MG63 (cell line): ENCODE results near the gene CDC5L. TPM values are rescaled to one million over a fixed set of nuclear protein-coding genes. Genes with fewer than 3 reads are reported as not detected.
A peak's percentile ranks its signal among the peaks of the same experiment; 100 is the strongest.
"Not testable (repeated sequence)": the region's sequence is repeated elsewhere in the genome, so short reads cannot be mapped to it uniquely, and the experiment has no call there.

Experiments used
- DNase-seq: peaks from one replicate; pipeline ENCODE4 v3.0.0-alpha.2; 2020
- H3K27me3 ChIP-seq: fragments of 250-450 bp; sonication (Bioruptor Pico); 2 replicates; pipeline ENCODE4 v1.5.1; 2020; ENCODE audit warnings: mild to moderate bottlenecking, moderate library complexity
- H3K36me3 ChIP-seq: fragments of 250-450 bp; sonication (Bioruptor Pico); 2 replicates; pipeline ENCODE4 v1.5.1; 2020; ENCODE audit warnings: mild to moderate bottlenecking, moderate library complexity
- H3K4me3 ChIP-seq: fragments of 250-450 bp; sonication (Bioruptor Pico); 2 replicates; pipeline ENCODE4 v1.5.1; 2020; ENCODE audit warnings: mild to moderate bottlenecking, moderate library complexity
- H3K9me3 ChIP-seq: fragments of 250-450 bp; sonication (Bioruptor Pico); 2 replicates; pipeline ENCODE4 v1.5.1; 2020; ENCODE audit warnings: mild to moderate bottlenecking, moderate library complexity
- total RNA-seq: library from RNA; depleted of rRNA; stranded (reverse); fragments of >200 nt; shearing (Covaris generic); gene quantifications from 2 replicates; pipeline ENCODE4 v1.2.3, GENCODE V29; 2014; ENCODE audit warnings: low replicate concordance

CDC5L gene
- total RNA-seq, 1 experiment from 2014 or later: 89.6 TPM

DNA sequence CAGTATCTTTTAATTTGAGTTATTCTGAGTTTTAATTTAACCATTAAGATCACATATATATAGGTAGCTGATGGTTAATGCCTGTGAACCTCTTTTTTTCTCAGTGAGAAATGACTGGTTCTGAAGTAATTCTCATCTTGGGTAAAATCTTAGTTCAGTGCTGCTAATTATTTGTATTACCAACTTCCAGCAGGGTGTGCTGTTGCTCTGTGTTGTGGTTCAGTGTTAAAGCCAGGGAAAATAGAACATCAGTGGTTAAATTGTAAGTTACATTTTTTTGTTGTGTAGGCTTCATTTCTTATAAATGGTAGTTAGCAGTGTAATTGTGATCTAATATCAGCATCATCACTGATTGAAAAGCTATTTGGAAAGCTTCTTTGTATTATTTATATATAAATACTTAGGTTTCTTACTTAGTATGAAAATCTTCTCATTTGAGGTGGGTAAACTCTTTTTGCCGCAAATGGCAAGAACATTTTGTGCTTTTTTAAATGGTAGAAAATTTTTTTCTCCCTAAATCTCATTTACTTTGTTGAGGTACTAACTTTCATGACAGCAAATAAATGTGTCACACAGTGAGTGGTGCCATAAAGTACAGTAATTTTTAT, 43.7 kb downstream of the CDC5L start:
- no peaks in the 10 kb centered on the region for H3K27me3 ChIP-seq
- peaks cover 91% of the 10 kb centered on the region for H3K36me3 ChIP-seq
- no peak overlapping the region for H3K4me3 ChIP-seq
- DNase-seq: peak; percentile 66
- no peaks in the 10 kb centered on the region for H3K9me3 ChIP-seq

GRCh38 chr6:44432227-44432626, 44.7 kb downstream of the CDC5L start:
- Histone ChIP-seq H3K27me3 (no peaks in the 10 kb centered on the region), H3K36me3 (peaks cover 90% of the 10 kb centered on the region), H3K9me3 (no peaks in the 10 kb centered on the region), H3K4me3 (no peak overlapping the region)
- DNase-seq: no peak

GRCh38 chr6:44432726-44433125, 45.2 kb downstream of the CDC5L start:
- Histone ChIP-seq H3K4me3 (no peak overlapping the region), H3K27me3 (no peaks in the 10 kb centered on the region), H3K9me3 (no peaks in the 10 kb centered on the region), H3K36me3 (peaks cover 90% of the 10 kb centered on the region)
- DNase-seq: no peak

DNA sequence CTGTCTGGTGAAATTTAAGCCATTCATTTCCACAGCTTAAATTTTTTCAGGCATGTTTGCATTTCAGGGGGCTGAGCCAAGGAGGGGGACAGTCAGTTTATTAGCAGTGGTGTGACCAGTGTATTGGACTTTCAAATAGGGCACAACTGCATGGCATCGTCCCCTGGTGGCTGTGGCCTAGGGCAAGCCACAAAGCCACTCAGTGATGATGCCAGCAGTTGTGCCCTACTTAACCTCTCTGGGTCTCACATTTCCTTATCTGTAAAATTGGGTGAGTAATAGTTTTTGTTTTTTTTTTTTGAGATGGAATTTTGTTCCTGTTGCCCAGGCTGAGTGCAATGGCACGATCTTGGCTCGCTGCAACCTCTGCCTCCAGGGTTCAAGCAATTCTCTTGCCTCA, 48.0 kb downstream of the CDC5L start:
- no peak for DNase-seq
- Histone ChIP-seq H3K9me3 (peaks cover 7% of the 10 kb centered on the region; the same call in 1 of the 2 replicates), H3K4me3 (no peak overlapping the region), H3K27me3 (no peaks in the 10 kb centered on the region), H3K36me3 (peaks cover 93% of the 10 kb centered on the region)

- Histone ChIP-seq H3K36me3 (peaks cover 93% of the 10 kb centered on the region), H3K9me3 (peaks cover 34% of the 10 kb centered on the region), H3K4me3 (no peak overlapping the region), H3K27me3 (no peaks in the 10 kb centered on the region)
- DNase-seq: no peak
These were observed 51.3 kb downstream of the CDC5L start for GRCh38 chr6:44438827-44439226.

DNA sequence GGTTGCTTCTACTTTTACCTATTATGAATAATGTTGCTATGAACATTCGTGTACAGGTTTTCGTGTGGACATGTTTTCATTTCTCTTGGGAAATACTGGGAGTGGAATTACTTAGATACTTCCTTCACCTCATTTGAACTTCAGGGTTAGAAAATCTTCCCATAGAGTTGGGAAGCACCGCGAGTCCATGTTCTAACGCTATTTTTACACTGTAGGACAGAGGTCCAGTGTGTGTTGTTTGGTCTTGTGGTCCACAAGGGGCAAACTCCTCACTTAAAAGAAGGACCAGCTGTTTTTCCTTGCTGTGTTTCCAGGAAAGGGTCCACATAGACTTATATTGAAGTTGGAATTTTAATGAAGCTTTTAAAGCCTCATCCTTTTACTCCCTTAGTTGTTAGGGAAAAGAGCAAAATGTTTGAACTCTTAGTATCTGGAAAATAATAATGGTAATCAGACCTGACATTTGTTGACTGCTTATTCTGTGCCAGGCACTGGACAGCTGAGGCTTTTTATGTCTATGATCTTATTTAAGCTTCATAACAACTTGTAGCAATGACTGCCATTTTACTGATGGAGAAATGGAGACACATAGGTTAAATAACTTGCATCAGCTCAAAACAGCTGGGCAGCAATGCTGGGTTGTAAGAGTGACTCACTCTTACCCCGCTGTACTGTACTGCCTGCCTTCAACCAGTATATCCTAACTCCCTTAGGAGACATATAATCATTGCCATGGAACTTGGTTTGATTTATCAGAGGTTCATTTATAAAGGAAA, 52.0 kb downstream of the CDC5L start:
- Histone ChIP-seq H3K36me3 (peaks cover 93% of the 10 kb centered on the region), H3K27me3 (no peaks in the 10 kb centered on the region), H3K9me3 (peaks cover 34% of the 10 kb centered on the region), H3K4me3 (no peak overlapping the region)
- peak; percentile 65 for DNase-seq

DNA sequence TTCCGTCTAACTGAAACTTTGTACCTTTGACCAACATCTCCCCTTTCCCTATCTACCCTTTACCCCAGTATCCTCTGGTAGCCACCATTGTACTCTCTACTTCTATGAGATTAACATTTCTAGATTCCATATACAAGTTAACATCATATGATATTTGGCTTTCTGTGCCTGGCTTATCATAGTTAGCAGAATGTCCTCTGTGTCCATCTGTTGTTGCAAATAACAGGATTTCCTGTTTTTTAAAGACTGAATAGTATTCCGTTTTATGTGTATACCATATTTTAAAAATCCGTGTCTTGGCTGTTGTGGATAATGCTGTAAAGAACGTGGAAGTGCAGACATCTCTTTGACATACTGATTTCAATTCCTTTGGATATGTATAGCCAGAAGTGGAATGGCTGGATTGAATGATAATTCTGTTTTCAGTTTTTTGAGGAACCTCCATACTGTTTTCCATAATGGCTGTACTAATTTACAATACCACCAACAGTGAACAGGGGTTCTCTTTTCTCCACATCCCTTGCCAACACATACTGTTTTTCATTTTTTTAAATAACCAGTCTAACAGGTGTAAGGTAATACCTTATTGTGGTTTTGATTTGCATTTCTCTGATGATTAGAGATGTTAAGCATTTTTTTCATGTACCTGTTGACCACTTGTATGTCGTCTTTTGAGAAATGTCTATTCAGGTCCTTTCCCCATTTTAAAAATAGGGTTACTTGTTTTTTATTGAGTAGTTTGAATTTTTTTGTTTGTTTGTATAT, 53.8 kb downstream of the CDC5L start:
- H3K9me3 ChIP-seq: peaks cover 34% of the 10 kb centered on the region
- DNase-seq: no peak
- no peak overlapping the region for H3K4me3 ChIP-seq
- H3K36me3 ChIP-seq: peaks cover 98% of the 10 kb centered on the region
- H3K27me3 ChIP-seq: no peaks in the 10 kb centered on the region

DNA sequence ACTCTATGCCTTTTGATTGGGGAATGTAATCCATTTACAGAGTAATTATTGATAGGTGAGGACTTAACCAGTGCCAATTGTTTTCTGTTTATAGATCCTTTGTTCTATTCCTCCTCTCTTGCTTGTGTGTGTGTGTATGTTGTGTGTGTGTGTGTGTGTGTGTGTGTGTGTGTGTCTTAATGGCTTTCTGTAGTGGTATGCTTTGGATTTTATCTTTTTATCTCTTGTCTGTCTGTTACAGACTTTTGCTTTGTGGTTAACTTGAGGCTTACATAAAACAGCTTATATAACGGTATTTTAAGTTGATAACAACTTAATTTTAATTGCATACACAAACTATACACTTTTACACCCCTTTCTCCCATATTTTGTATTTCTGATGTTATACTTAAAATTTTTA, 54.7 kb downstream of the CDC5L start:
- H3K9me3 ChIP-seq: peaks cover 34% of the 10 kb centered on the region
- H3K27me3 ChIP-seq: no peaks in the 10 kb centered on the region
- no peak overlapping the region for H3K4me3 ChIP-seq
- peaks cover 99% of the 10 kb centered on the region for H3K36me3 ChIP-seq
- no peak for DNase-seq

DNA sequence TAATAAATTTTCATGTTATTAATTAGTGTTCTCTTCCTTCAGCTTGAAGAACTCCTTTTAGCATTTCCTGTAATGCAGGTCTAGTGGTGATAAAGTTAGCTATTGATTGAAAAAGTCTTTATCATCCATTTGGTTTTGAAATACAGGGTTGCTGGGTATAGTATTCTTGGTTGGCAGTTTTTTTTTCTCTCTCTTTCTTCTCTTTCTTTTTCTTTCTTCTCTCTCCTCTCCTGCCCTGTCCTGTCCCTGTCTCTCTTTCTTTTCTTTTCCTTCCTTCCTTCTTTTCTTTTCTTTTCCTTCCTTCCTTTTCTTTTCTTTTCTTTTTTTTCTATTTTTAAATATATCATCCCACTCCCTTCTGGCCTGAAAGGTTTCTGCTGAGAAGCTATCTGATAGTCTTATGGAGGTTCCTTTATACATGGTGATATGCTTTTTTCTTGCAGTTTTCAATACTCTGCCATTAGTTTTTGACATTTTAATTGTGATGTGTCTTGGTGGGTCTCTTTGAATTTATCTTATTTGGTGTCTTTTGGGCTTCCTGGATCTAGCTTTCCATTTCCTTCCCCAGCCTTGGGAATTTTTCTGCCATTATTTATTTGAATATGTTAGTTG, 55.4 kb downstream of the CDC5L start:
- no peak for DNase-seq
- peaks cover 34% of the 10 kb centered on the region for H3K9me3 ChIP-seq
- H3K27me3 ChIP-seq: no peaks in the 10 kb centered on the region
- no peak overlapping the region for H3K4me3 ChIP-seq
- peaks cover 99% of the 10 kb centered on the region for H3K36me3 ChIP-seq

GRCh38 chr6:44444853-44445252, 57.3 kb downstream of the CDC5L start:
- peaks cover 96% of the 10 kb centered on the region for H3K36me3 ChIP-seq
- H3K4me3 ChIP-seq: no peak overlapping the region
- no peak for DNase-seq
- H3K9me3 ChIP-seq: peaks cover 29% of the 10 kb centered on the region
- no peaks in the 10 kb centered on the region for H3K27me3 ChIP-seq

GRCh38 chr6:44446626-44447300, 59.3 kb downstream of the CDC5L start:
- Histone ChIP-seq H3K9me3 (peaks cover 17% of the 10 kb centered on the region), H3K36me3 (peaks cover 85% of the 10 kb centered on the region), H3K27me3 (no peaks in the 10 kb centered on the region), H3K4me3 (no peak overlapping the region)
- DNase-seq: no peak

DNA sequence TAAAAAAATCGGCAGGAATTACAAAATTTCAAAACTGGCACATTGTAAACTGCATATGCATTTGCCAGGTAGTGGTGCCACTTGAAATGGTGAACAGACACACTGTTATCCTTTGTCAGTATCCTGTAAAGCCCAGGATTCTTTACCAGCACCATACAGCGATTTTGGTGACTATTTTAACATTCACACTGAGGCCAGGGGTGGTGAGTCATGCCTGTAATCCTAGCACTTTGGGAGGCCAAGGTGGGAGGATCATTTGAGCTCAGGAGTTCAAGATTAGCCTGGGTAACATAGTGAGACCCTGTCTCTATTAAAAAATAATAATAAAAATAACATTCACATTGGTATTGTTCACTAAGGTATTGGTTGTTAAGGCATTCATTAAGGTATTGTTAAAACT, 61.7 kb downstream of the CDC5L start:
- DNase-seq: peak; percentile 81
- H3K4me3 ChIP-seq, H3K9me3 ChIP-seq, H3K27me3 ChIP-seq: not testable (repeated sequence)
- H3K36me3 ChIP-seq: peaks cover 85% of the 10 kb centered on the region

DNA sequence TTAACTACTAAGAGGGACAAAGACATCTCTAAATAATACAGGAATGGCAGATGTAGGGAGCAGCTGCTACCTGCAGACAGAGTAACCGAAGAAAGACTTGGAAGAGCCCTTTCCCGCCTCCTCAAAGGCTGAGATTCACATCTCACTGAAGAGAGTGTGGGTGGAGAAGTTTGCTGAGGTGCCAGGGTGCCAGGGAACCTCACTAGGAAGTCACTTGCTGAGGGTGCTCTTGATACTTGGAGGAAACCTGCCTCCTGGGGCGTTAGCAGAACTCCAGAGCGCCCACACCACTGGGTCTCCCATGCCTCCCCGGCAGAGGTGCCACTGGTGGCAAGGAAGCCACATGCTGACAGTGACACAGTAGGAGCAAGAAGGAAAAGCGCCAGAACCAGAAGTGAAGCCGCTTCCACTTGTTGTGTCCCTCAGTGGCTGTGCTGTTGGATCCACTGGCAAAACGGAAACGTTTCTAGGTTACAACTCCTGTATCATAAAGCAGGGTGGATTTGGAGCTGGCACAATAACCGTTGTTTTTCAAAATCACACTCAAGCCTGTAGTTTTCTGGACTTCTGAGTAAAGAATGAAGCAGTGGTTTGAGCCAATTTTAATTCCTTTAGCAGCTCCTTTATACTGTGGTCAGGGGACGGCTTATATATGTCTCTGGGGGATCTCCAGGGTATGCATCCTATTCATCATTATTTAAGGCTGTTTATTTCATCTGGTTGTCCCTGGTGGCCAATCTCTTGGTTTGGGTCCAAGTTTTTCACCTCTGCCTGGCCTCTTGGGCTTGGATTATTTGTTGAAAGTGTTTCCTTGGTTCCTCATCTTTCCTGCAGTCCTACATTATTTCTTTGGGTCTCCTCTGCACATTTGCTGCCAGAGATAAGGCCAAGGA, 64.5 kb downstream of the CDC5L start:
- DNase-seq: no peak
- Histone ChIP-seq H3K27me3 (no peaks in the 10 kb centered on the region), H3K4me3 (no peak overlapping the region), H3K9me3 (no peaks in the 10 kb centered on the region), H3K36me3 (peaks cover 61% of the 10 kb centered on the region)

DNA sequence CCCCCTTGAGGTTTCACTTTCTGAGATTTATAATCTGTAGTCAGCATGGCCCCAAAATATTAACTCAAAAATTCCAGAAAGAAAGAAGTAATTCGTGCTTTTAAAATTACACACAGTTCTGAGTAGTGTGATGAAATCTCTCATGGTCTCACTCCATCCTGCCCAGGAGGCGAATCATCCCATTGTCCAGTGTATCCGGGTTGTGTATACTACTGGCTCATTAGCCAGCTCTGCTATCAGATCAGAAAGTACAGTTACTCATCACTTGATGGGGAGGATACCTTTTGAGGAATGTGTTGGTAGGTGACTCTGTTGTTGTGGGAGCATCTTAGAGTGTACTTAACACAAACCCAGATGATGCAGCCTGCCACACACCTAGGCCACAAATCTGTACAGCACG, 65.2 kb downstream of the CDC5L start:
- H3K36me3 ChIP-seq: peaks cover 54% of the 10 kb centered on the region
- DNase-seq: peak; percentile 90
- H3K4me3 ChIP-seq: no peak overlapping the region
- H3K9me3 ChIP-seq: no peaks in the 10 kb centered on the region
- no peaks in the 10 kb centered on the region for H3K27me3 ChIP-seq

GRCh38 chr6:44453146-44453545, 65.6 kb downstream of the CDC5L start:
- Histone ChIP-seq H3K27me3 (no peaks in the 10 kb centered on the region), H3K9me3 (no peaks in the 10 kb centered on the region)
- DNase-seq: no peak

DNA sequence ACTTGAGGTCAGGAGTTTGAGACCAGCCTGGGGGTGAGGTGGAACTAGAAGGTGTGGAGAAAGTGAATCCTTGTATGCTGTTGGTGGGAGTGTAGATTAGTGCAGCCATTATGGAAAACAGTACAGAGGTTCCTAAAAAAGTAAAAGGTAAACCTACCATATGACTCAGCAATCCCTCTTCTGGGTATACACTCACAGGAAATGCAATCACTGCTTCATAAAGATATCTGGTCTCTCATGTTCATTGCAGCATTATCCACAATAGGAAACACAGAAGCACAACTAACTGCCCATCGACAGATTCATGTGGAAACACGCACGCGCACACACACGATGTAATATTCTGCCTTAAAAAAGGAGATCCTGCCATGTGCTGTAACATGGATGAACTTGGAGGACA, 66.7 kb downstream of the CDC5L start:
- H3K36me3 ChIP-seq: peaks cover 40% of the 10 kb centered on the region
- H3K4me3 ChIP-seq: no peak overlapping the region
- no peaks in the 10 kb centered on the region for H3K9me3 ChIP-seq
- no peaks in the 10 kb centered on the region for H3K27me3 ChIP-seq
- DNase-seq: no peak

More at GRCh38 chr6:44453146-44453545, 65.6 kb downstream of the CDC5L start:
- no peak overlapping the region for H3K4me3 ChIP-seq
- peaks cover 50% of the 10 kb centered on the region for H3K36me3 ChIP-seq
